NCI-H2029 treated with DMSO at 0.1 percent for 48 hours (cell line): ENCODE data around the gene LRRD1.
"Not testable (repeated sequence)": the region's sequence is repeated elsewhere in the genome, so short reads cannot be mapped to it uniquely, and the experiment has no call there.

Experiments used
- DNase-seq: peaks from one replicate; lab custom pipeline; 2025; lab: John Stamatoyannopoulos, UW

Gene LRRD1

GRCh38 chr7:92178928-92179924 is at the start of gene LRRD1:
Gene LRRD1 (minus strand): TSS chr7:92179142. CDS start chr7:92165202, 13,940 bp downstream.
- peak; percentile 92 for DNase-seq

- no peak for DNase-seq
These were observed 49.8 kb upstream of the LRRD1 start for GRCh38 chr7:92228742-92229141.

- DNase-seq: no peak
These were observed 49.2 kb upstream of the LRRD1 start for GRCh38 chr7:92228100-92228499.

- DNase-seq: no peak
These were observed 48.0 kb upstream of the LRRD1 start for GRCh38 chr7:92226981-92227380.

GRCh38 chr7:92221766-92222165 is 42.8 kb upstream of the LRRD1 start:
- DNase-seq: no peak

- no peak for DNase-seq
These were observed 27.7 kb upstream of the LRRD1 start for GRCh38 chr7:92206672-92207071.

- DNase-seq: no peak
These were observed 27.0 kb upstream of the LRRD1 start for GRCh38 chr7:92205987-92206386.

- DNase-seq: no peak
These were observed 21.8 kb upstream of the LRRD1 start for GRCh38 chr7:92200791-92201190.

- no peak for DNase-seq
These were observed 13.4 kb upstream of the LRRD1 start for GRCh38 chr7:92192326-92192725.

GRCh38 chr7:92189246-92189645 is 10.3 kb upstream of the LRRD1 start:
- DNase-seq: not testable (repeated sequence)

GRCh38 chr7:92184294-92184693 is 5.4 kb upstream of the LRRD1 start:
- not testable (repeated sequence) for DNase-seq

- no peak for DNase-seq
These were observed 1.6 kb downstream of the LRRD1 start for GRCh38 chr7:92177362-92177761.

GRCh38 chr7:92169529-92169928 is 9.4 kb downstream of the LRRD1 start:
- DNase-seq: not testable (repeated sequence)

GRCh38 chr7:92161271-92161670 is 17.7 kb downstream of the LRRD1 start:
- no peak for DNase-seq

GRCh38 chr7:92158660-92159575 is 20.0 kb downstream of the LRRD1 start:
- DNase-seq: no peak

- no peak for DNase-seq
These were observed 22.0 kb downstream of the LRRD1 start for GRCh38 chr7:92156990-92157389.

GRCh38 chr7:92155108-92155739 is 23.7 kb downstream of the LRRD1 start:
- no peak for DNase-seq

GRCh38 chr7:92150450-92151017 is 28.4 kb downstream of the LRRD1 start:
- DNase-seq: no peak

- no peak for DNase-seq
These were observed 29.2 kb downstream of the LRRD1 start for GRCh38 chr7:92149736-92150239.

- not testable (repeated sequence) for DNase-seq
These were observed 35.6 kb downstream of the LRRD1 start for GRCh38 chr7:92143192-92143880.

- not testable (repeated sequence) for DNase-seq
These were observed 36.2 kb downstream of the LRRD1 start for GRCh38 chr7:92142791-92143190.
